Psoas muscle (tissue), 8 donors: ENCODE results near the gene ARHGAP9. TPM values are rescaled to one million over a fixed set of nuclear protein-coding genes. Genes with fewer than 3 reads are reported as not detected.
"Not testable (repeated sequence)": the region's sequence is repeated elsewhere in the genome, so short reads cannot be mapped to it uniquely, and the experiment has no call there.

ENCODE experiments used
- ATAC-seq, 4 donors: fragments of 200-7000 bp; cut with Tn5 transposase; one replicate each; pipeline ENCODE4 v1.9.1; 2020; ENCODE audit warnings: moderate library complexity in 3 of 4, mild to moderate bottlenecking in 2 of 4
- DNase-seq, 2 donors: peaks; one replicate each; pipeline ENCODE4 v3.0.0-alpha.2; 2020
- H3K27ac ChIP-seq: fragments of 200-600 bp; one replicate; pipeline ENCODE4 v1.8.0; 2022
- H3K27me3 ChIP-seq, 3 donors: fragments of 200-600 bp in 1 of 3; one replicate each; pipeline versions ENCODE4 v1.6.1 to v1.8.0; 2013 to 2022; ENCODE audit warnings: low read length in 2 of 3, mild to moderate bottlenecking in 2 of 3, moderate library complexity in 1 of 3; ENCODE audit not compliant: insufficient read depth in 3 of 3
- H3K36me3 ChIP-seq, 2 donors: fragments of 200-600 bp in 1 of 2; one replicate each; pipeline versions ENCODE4 v1.6.1 to v1.8.0; 2013 to 2022; ENCODE audit warnings: low read depth in 1 of 2, mild to moderate bottlenecking in 1 of 2, moderate library complexity in 1 of 2; ENCODE audit not compliant: insufficient read depth in 1 of 2
- H3K4me1 ChIP-seq: fragments of 200-600 bp; one replicate; pipeline ENCODE4 v1.8.0; 2022
- H3K4me3 ChIP-seq: fragments of 200-600 bp; one replicate; pipeline ENCODE4 v1.8.0; 2022; ENCODE audit warnings: mild to moderate bottlenecking
- H3K9me3 ChIP-seq: fragments of 200-600 bp; one replicate; pipeline ENCODE4 v1.8.0; 2022
- WGBS, 3 donors: extraction: QIAGEN DNeasy Blood & Tissue Kit; methylation state at CpG; one replicate each; pipeline versions ENCODE4 v1.1.6 to v1.1.7; 2013; 5-methylcytosine and 5-hydroxymethylcytosine counted together
- intact Hi-C, 2 donors: fragments of 100-400 bp; cut with DNase I; formaldehyde crosslinking; loops; one replicate each; pipeline versions ENCODE4 v1.11.0 to v1.14.2; 2022
- polyA plus RNA-seq, 3 donors: library from polyadenylated mRNA; stranded (reverse); fragments of 200-250 nt; gene quantifications; one replicate each; pipeline ENCODE4 v1.2.3, GENCODE V29; 2013
- total RNA-seq, 4 donors: library from RNA; stranded (reverse); fragmentation: NEBNext Ultra II Directional in 2 of 4; extraction: Animal tissue kit (Norgen Biotek cat#: 25700) in 2 of 4; gene quantifications; one replicate each; pipeline versions ENCODE4 v1.2.1 to v1.2.4, GENCODE V29; 2021 to 2023
- TF ChIP-seq, protein P1 (sequence below): fragments of 200-600 bp; IDR thresholded peaks from one replicate; pipeline ENCODE4 v1.8.0; 2022; ENCODE audit warnings: antibody characterized with exemption
- donor health status: healthy with polysubstance abuse.
- donor health status: DM: no; HTN: no; CAD: no; lungs with moderate emphysema.
- donor health status: Bipolar disorder and iron deficiency.
- donor health status: healthy.
- donor health status: DM: yes; HTN: yes; CAD: no.
- donor health status: DM: no; HTN: no; CAD: no.
- donor health status: DM: no; HTN: no; CAD: no.
- donor health status: DM: yes; HTN: yes; CAD: no.

The ARHGAP9 gene
- total and polyA plus RNA-seq, 7 donors = 0.91 to 5.4 (median 2.0) TPM

GRCh38 chr12:57500213-57500612, 20.5 kb upstream of the ARHGAP9 start:
- TF ChIP-seq, protein P1, sequence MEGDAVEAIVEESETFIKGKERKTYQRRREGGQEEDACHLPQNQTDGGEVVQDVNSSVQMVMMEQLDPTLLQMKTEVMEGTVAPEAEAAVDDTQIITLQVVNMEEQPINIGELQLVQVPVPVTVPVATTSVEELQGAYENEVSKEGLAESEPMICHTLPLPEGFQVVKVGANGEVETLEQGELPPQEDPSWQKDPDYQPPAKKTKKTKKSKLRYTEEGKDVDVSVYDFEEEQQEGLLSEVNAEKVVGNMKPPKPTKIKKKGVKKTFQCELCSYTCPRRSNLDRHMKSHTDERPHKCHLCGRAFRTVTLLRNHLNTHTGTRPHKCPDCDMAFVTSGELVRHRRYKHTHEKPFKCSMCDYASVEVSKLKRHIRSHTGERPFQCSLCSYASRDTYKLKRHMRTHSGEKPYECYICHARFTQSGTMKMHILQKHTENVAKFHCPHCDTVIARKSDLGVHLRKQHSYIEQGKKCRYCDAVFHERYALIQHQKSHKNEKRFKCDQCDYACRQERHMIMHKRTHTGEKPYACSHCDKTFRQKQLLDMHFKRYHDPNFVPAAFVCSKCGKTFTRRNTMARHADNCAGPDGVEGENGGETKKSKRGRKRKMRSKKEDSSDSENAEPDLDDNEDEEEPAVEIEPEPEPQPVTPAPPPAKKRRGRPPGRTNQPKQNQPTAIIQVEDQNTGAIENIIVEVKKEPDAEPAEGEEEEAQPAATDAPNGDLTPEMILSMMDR = no peak
- H3K36me3 ChIP-seq = peaks cover 17 to 90% of the 10 kb centered on the region in 2 donors
- H3K4me3 ChIP-seq = no peak overlapping the region
- H3K27ac ChIP-seq = no peak overlapping the region
- no peaks in the 10 kb centered on the region for H3K9me3 ChIP-seq
- H3K27me3 ChIP-seq = no peaks in the 10 kb centered on the region
- intact Hi-C loops = no loop called here
- 92 to 97% (median 94%) methylated on average over 11 of the region's 11 CpGs for WGBS, 3 donors
- ATAC-seq = no peak
- H3K4me1 ChIP-seq = no peaks in the 10 kb centered on the region
- no peak for DNase-seq

DNA sequence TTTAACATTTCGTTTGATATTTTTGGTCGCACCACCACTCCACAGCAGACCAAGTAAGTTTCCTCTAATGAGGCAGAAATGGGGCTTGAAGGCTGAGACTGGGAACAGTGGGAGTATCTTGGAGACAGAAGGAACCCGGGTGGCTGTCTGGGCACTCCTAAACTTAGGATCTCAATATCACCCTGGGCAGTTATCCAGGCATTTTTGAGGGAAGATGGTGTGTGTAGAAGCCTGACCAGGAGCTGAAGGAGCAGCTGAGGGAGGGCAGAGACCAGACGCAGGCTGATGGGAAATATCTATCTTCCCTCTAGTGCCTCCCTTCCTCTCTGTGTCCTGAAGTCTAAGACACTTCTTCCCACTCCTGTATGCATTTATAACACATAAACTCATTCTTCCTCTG, 18.9 kb upstream of the ARHGAP9 start:
- ATAC-seq (no peak), DNase-seq (no peak)
- 93 to 98% (median 93%) methylated on average over 4 of the region's 4 CpGs for WGBS, 3 donors
- no peaks in the 10 kb centered on the region for H3K4me1 ChIP-seq
- no peak overlapping the region for H3K4me3 ChIP-seq
- intact Hi-C loops = no loop called here
- no peak overlapping the region for H3K27ac ChIP-seq
- TF ChIP-seq, protein P1 = no peak
- H3K9me3 ChIP-seq = no peaks in the 10 kb centered on the region
- H3K27me3 ChIP-seq = no peaks in the 10 kb centered on the region
- H3K36me3 ChIP-seq = peaks cover 18 to 79% of the 10 kb centered on the region in 2 donors

DNA sequence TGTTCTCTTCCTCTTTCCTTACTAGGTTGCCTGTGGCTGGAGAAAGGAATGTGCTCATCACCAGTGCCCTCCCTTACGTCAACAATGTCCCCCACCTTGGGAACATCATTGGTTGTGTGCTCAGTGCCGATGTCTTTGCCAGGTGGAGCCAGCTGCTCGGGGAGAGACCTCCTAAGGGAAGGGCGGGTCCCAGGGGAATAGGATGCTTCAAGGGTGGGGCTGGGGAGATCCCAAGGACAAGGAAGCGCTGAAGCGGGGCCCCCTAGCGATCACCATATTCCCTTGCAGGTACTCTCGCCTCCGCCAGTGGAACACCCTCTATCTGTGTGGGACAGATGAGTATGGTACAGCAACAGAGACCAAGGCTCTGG, 18.5 kb upstream of the ARHGAP9 start:
- ATAC-seq = no peak
- Histone ChIP-seq H3K27me3 (no peaks in the 10 kb centered on the region), H3K4me3 (no peak overlapping the region), H3K27ac (no peak overlapping the region), H3K36me3 (peaks cover 18 to 74% of the 10 kb centered on the region in 2 donors), H3K4me1 (no peaks in the 10 kb centered on the region), H3K9me3 (no peaks in the 10 kb centered on the region)
- 79 to 84% (median 81%) methylated on average over 9 of the region's 9 CpGs for WGBS, 3 donors
- no peak for DNase-seq
- intact Hi-C loops = no loop called here
- TF ChIP-seq, protein P1 = no peak

- WGBS, 3 donors = 83 to 95% (median 92%) methylated on average over 12 of the region's 12 CpGs
- H3K4me3 ChIP-seq = no peak overlapping the region
- H3K27ac ChIP-seq = no peak overlapping the region
- H3K9me3 ChIP-seq = no peaks in the 10 kb centered on the region
- TF ChIP-seq, protein P1 = no peak
- DNase-seq (no peak), ATAC-seq (peak in 2 of 4 donors; percentile 14 to 42)
- no peaks in the 10 kb centered on the region for H3K4me1 ChIP-seq
- H3K27me3 ChIP-seq = no peaks in the 10 kb centered on the region
- peaks cover 23 to 72% of the 10 kb centered on the region in 2 donors for H3K36me3 ChIP-seq
- intact Hi-C loops = no loop called here
These were observed 17.8 kb upstream of the ARHGAP9 start for GRCh38 chr12:57497223-57498131.

DNA sequence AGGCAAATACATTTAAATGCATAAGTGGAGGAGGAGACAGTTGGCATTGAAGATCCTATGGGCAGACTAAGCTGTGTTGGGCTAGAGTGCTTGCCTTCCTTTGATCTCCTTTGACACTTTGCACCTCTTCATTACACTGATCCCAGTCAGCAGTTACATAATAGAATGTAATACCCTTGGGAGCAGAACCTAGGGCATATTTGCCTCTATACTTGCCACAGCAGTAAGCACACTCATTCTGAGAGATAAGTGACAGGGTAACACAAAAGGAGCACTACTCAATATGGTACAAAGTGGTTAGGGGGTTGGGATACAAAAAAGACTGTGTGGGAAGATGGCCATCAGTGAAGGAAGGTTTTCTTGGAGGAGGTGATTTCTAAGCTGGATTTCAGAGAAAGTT, 17.2 kb upstream of the ARHGAP9 start:
- no peak for ATAC-seq
- H3K27ac ChIP-seq = no peak overlapping the region
- no peak for DNase-seq
- no peaks in the 10 kb centered on the region for H3K4me1 ChIP-seq
- H3K4me3 ChIP-seq = no peak overlapping the region
- no peaks in the 10 kb centered on the region for H3K9me3 ChIP-seq
- H3K36me3 ChIP-seq = peaks cover 19 to 68% of the 10 kb centered on the region in 2 donors
- intact Hi-C loops = no loop called here
- H3K27me3 ChIP-seq = no peaks in the 10 kb centered on the region
- TF ChIP-seq, protein P1 = no peak

GRCh38 chr12:57495051-57495701, 15.5 kb upstream of the ARHGAP9 start:
- ATAC-seq, H3K4me3 ChIP-seq, intact Hi-C loops, H3K4me1 ChIP-seq, H3K27me3 ChIP-seq, DNase-seq, H3K27ac ChIP-seq, H3K9me3 ChIP-seq: not testable (repeated sequence)
- 95 to 97% (median 96%) methylated on average over 29 to 45 of the region's 48 CpGs for WGBS, 3 donors
- peaks cover 15 to 68% of the 10 kb centered on the region in 2 donors for H3K36me3 ChIP-seq
